Stimulated activated CD4-positive, alpha-beta T cell treated with anti-CD3 and anti-CD28 coated beads, Interleukin-1b, Interleukin-23, amount 100 ng/mL, for 4 hours (primary cell): ENCODE data around the gene RALGPS2.
"Not testable (repeated sequence)": the region's sequence is repeated elsewhere in the genome, so short reads cannot be mapped to it uniquely, and the experiment has no call there.

ENCODE experiments used
- DNase-seq, 2 donors: peaks; one replicate each; pipeline ENCODE4 v3.0.0-alpha.2; 2020; ENCODE audit warnings: low read depth in 2 of 2

RALGPS2 gene

GRCh38 chr1:178724376-178724727 lies 692 bp upstream of the RALGPS2 start:
- no peak for DNase-seq

GRCh38 chr1:178725466-178726086 lies 532 bp downstream of the RALGPS2 start:
- DNase-seq, result peak in 1 of 2 donors; percentile 15

GRCh38 chr1:178726087-178726517 lies 1.1 kb downstream of the RALGPS2 start:
- DNase-seq, result peak; percentile 15 to 38

GRCh38 chr1:178726545-178726944 lies 1.5 kb downstream of the RALGPS2 start:
- no peak for DNase-seq

GRCh38 chr1:178727014-178727895 lies 2.2 kb downstream of the RALGPS2 start:
- no peak for DNase-seq

- no peak for DNase-seq
Observed at GRCh38 chr1:178733972-178734371, 8.9 kb downstream of the RALGPS2 start.

GRCh38 chr1:178738780-178739179 lies 13.7 kb downstream of the RALGPS2 start:
- no peak for DNase-seq

- DNase-seq, result no peak
Observed at GRCh38 chr1:178739285-178740045, 14.4 kb downstream of the RALGPS2 start.

- no peak for DNase-seq
Observed at GRCh38 chr1:178740491-178740890, 15.4 kb downstream of the RALGPS2 start.

DNA sequence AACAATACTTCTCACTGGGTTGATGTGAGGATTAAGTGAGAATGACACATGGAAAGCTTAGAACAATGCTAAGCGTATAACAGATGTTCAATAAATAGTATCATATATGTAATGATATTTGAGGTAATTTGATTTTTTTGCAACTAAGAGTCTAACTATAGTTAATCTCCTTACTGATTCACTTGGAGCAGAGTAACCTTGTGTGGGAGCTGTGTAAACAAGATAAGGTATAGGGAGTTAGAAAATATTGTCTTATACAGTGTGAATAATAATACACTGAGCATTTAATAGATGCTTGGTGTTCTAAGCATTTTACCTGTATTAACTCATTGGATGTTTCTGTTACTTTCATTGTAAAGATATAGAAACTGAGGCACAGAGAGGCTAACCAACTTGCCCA lies 15.9 kb downstream of the RALGPS2 start:
- no peak for DNase-seq

GRCh38 chr1:178743801-178744200 lies 18.8 kb downstream of the RALGPS2 start:
- no peak for DNase-seq

GRCh38 chr1:178745260-178745659 lies 20.2 kb downstream of the RALGPS2 start:
- no peak for DNase-seq

DNA sequence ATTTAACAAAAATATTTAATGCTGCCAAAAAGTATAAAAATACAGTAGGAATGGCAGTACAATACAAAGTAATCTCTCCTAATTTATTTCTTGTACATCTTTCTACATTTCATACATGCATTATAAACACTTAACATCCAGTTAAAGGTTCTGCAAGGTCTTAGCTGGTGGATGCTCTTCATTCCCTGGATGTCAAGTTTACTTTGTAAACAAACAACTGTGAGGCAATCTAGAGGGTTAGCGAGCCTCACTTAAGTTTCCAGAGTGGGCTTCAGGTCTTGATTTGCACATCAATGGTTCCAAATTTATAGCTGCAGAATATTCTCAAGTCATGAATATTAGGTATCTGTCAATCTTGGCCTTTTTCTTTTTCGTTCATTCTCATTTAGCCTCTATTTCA lies 21.3 kb downstream of the RALGPS2 start:
- no peak for DNase-seq

GRCh38 chr1:178747361-178747760 lies 22.3 kb downstream of the RALGPS2 start:
- not testable (repeated sequence) for DNase-seq

DNA sequence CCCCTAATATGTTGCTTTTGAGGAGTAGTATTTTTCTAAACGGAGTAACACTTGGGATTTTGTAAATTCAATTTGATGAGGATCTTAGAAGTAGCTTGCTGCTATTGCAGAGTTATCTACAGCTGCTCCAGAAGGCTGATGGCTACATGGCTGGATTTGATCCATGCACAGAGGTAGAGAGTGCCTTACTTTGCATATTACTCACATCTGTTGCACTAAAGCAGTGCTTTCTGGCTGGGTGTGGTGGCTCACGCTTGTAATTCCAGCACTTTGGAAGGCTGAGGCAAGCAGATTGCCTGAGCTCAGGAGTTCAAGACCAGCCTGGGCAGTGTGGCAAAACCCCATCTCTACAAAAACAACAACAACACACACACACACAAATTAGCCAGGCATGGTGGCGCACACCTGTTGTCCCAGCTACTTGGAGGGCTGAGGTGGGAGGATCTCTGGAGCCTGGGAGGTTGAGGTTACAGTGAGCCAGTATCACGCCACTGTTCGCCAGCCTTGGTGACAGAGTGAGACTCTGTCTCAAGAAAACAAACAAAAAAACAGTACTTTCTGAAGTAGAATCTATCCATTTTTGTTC lies 24.6 kb downstream of the RALGPS2 start:
- no peak for DNase-seq

GRCh38 chr1:178751046-178751445 lies 26.0 kb downstream of the RALGPS2 start:
- DNase-seq, result no peak

GRCh38 chr1:178752891-178753290 lies 27.8 kb downstream of the RALGPS2 start:
- DNase-seq, result no peak

- not testable (repeated sequence) for DNase-seq
Observed at GRCh38 chr1:178754655-178755256, 29.7 kb downstream of the RALGPS2 start.

DNA sequence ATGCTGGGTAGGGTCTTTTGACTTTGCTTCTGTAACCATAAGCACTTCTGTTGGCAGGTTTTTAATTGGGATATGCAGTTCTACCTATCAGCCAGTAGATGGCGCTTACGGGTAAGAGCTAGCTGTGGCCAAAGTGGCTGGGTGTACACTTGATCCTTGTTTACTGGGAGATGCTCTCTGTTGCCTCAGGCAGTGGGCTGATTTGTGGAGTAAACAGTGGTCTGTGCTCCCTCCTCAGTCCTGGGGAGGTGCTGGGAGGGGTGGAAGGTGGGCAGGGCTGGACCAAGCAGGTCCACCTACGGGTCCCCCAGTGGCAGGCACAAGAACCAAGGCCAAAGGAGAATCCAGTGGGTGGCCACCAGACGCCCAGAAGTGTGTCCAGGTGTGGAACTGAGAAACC lies 43.4 kb downstream of the RALGPS2 start:
- no peak for DNase-seq

- no peak for DNase-seq
Observed at GRCh38 chr1:178772952-178773351, 47.9 kb downstream of the RALGPS2 start.

DNA sequence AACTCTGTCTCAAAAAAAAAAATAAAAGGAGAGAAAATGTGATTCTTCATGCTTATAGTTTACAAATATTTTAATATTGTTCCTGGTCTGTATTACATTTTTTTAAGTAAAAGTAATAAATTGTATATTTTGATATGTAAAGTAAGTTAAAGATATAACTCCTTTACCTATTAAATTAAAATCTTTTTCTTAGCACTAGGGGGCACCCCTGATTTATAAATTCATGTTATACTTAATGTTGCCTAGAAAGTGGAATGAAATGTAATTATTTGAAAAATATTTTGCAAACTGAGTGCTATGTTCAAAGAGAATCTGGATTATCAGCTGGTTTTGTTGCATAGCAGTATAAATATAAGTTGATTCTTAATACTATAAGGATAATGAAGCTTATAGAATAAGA lies 49.2 kb downstream of the RALGPS2 start:
- no peak for DNase-seq

DNA sequence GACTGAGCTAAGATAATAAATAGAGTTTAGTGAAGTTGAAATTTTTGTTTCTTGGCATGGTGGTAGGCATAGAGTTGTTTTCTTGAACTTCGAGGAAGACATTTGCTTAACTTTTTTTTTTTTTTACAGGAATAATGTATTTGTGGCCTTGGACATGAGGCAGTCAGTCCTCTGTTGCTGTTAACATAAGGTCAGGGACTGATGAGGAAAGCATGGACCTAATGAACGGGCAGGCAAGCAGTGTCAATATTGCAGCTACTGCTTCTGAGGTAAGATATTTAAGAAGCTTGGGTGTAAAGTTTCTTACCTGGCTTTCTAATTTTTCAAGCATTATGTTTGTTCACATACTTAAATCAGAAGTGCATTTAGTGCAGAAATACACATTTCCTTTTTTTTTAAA lies 51.5 kb downstream of the RALGPS2 start:
- DNase-seq, result no peak
